ENCODE data around the gene NME3. TPM values are rescaled to one million over a fixed set of nuclear protein-coding genes. Genes with fewer than 3 reads are reported as not detected.

NME3 gene
- total RNA-seq, 1 experiment from 2014 or later, result 66.9 TPM

DNA sequence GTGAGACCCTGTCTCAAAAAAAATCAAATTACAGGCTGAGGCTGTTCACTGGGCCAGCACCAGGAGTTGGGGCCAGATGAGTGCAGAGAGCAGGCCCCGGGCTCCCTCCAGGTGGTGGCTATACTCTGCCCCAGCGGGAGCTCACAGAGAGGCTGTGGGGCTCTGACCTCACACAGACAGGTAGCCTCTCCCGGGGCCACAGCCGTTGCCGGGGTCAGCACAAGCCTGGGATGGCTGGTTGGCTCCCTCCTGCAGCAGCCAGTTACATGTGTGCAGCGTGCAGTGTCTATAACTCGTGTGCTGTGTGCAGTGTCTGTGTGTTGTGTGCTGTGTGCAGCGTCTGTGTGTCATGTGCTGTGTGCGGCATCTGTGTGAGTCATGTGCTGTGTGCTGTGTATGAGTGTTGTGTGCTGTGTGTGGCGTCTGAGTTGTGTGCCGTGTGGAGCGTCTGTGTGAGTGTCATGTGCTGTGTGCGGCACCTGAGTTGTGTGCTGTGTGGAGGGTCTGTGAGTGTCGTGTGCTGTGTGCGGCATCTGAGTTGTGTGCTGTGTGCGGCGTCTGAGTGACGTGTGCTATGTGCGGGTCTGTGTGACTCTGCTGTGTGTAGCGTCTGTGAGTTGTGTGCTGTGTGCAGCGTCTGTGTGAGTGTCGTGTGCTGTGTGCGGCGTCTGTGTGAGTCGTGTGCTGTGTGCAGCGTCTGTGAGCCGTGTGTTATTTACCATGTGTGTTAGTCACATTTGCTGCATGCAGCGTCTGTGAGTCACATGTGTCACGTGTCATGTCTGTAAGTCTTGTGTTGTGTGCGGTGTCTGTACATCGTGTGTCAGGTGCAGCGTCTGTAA is 44.5 kb downstream of the NME3 start:
- POLR2A ChIA-PET (ENCODE audit: unreplicated experiment), result interaction anchor here (0.6 kb wide), 1 partner anchor 384 kb away, joined by 12 read pairs; no protein-coding TSS in a partner anchor

DNA sequence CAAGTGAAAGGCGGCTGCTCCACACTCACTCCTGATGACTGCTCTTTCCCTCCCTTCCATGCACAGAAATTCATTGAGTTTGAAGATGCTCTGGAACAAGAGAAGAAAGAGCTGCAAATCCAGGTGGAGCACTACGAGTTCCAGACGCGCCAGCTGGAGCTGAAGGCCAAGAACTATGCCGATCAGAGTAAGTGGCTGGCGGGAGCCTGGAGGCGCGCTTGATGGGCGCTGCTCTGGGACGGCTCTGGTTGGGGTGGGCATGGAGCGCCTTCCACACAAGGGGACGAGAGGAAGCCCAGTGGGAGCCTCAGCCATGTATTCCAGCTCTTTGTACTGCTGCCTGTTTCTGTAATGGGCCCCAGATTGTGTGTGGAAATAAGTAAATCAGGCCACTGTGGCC is 46.9 kb downstream of the NME3 start:
- Histone ChIP-seq H3K79me2 (ENCODE audit: low read length) (peaks cover 21% of the 10 kb centered on the region), H3F3A (ENCODE audit: low read length, unreplicated experiment) (no peaks in the 10 kb centered on the region), H3K9me3 (ENCODE audit: low read length) (no peaks in the 10 kb centered on the region), H3K4me1 (ENCODE audit: insufficient read depth, low read length) (peaks cover 15% of the 10 kb centered on the region; the same call in 1 of the 2 replicates), H3K4me3 (ENCODE audit: low read length) (no peak overlapping the region), H3K27me3 (ENCODE audit: low read length) (no peaks in the 10 kb centered on the region), H3K9me2 (replicated peaks; ENCODE audit: low read length) (no peaks in the 10 kb centered on the region), H4K20me1 (ENCODE audit: low read length) (no peaks in the 10 kb centered on the region), H3K4me2 (ENCODE audit: low read length) (no peak overlapping the region), H3K9ac (ENCODE audit: low read length) (no peak overlapping the region), H2AFZ (ENCODE audit: low read length) (no peak overlapping the region), H3K27ac (ENCODE audit: low read length) (no peak overlapping the region), H3K36me3 (ENCODE audit: low read depth, low read length) (no peaks in the 10 kb centered on the region)
- ATAC-seq, result no peak
- ChIA-PET POLR2A (ENCODE audit: unreplicated experiment) (no interaction called here), CTCF (no interaction called here)
- DNase-seq, result no peak
- TF ChIP-seq EZH2phosphoT487 (IDR thresholded peaks at IDR 0.05; ENCODE audit: borderline replicate concordance, low read length) (no peak), EZH2 (IDR thresholded peaks at IDR 0.05; ENCODE audit: low read length, unreplicated experiment) (no peak)
- TF ChIP-seq, protein P1, sequence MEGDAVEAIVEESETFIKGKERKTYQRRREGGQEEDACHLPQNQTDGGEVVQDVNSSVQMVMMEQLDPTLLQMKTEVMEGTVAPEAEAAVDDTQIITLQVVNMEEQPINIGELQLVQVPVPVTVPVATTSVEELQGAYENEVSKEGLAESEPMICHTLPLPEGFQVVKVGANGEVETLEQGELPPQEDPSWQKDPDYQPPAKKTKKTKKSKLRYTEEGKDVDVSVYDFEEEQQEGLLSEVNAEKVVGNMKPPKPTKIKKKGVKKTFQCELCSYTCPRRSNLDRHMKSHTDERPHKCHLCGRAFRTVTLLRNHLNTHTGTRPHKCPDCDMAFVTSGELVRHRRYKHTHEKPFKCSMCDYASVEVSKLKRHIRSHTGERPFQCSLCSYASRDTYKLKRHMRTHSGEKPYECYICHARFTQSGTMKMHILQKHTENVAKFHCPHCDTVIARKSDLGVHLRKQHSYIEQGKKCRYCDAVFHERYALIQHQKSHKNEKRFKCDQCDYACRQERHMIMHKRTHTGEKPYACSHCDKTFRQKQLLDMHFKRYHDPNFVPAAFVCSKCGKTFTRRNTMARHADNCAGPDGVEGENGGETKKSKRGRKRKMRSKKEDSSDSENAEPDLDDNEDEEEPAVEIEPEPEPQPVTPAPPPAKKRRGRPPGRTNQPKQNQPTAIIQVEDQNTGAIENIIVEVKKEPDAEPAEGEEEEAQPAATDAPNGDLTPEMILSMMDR (conservative IDR thresholded peaks at IDR 0.05; ENCODE audit: low read depth, low read length), result no peak
- intact Hi-C loops (cut with micrococcal nuclease), result no loop called here
- BruUV-seq (replicated peaks), result no TSS peak

More for the DNA sequence above, 44.5 kb downstream of the NME3 start:
- ATAC-seq (no peak), DNase-seq (no peak)
- Histone ChIP-seq H3K36me3 (ENCODE audit: low read depth, low read length) (no peaks in the 10 kb centered on the region), H3K79me2 (ENCODE audit: low read length) (peaks cover 18% of the 10 kb centered on the region), H3K4me1 (ENCODE audit: insufficient read depth, low read length) (peaks cover 11% of the 10 kb centered on the region; the same call in 1 of the 2 replicates), H3K27ac (ENCODE audit: low read length) (no peak overlapping the region), H3K9me3 (ENCODE audit: low read length) (no peaks in the 10 kb centered on the region), H3K9ac (ENCODE audit: low read length) (no peak overlapping the region), H4K20me1 (ENCODE audit: low read length) (no peaks in the 10 kb centered on the region), H2AFZ (ENCODE audit: low read length) (no peak overlapping the region), H3K9me2 (replicated peaks; ENCODE audit: low read length) (no peaks in the 10 kb centered on the region), H3F3A (ENCODE audit: low read length, unreplicated experiment) (no peaks in the 10 kb centered on the region), H3K4me3 (ENCODE audit: low read length) (no peak overlapping the region), H3K4me2 (ENCODE audit: low read length) (no peak overlapping the region), H3K27me3 (ENCODE audit: low read length) (no peaks in the 10 kb centered on the region)
- no peak for TF ChIP-seq EZH2phosphoT487 (IDR thresholded peaks at IDR 0.05; ENCODE audit: borderline replicate concordance, low read length)
- TF ChIP-seq, protein P1 (conservative IDR thresholded peaks at IDR 0.05; ENCODE audit: low read depth, low read length), result no peak
- TF ChIP-seq EZH2 (IDR thresholded peaks at IDR 0.05; ENCODE audit: low read length, unreplicated experiment), result no peak
- intact Hi-C loops (cut with micrococcal nuclease), result no loop called here
- no TSS peak for BruUV-seq (replicated peaks)
- CTCF ChIA-PET, result no interaction called here
